Endothelial cell of umbilical vein (primary cell): ENCODE data around the gene VPS36. TPM values are rescaled to one million over a fixed set of nuclear protein-coding genes. Genes with fewer than 3 reads are reported as not detected.

ENCODE experiments used
- BruUV-seq: library from RNA; stranded (reverse); fragments of 400-500 nt; replicated peaks from 2 replicates; lab custom pipeline; 2021; lab: Mats Ljungman, UMichigan
- CTCF ChIA-PET: fragments of 300-600, 350-600 bp; sonication (Branson Sonifier 250); formaldehyde crosslinking; loops from one replicate; lab custom pipeline; 2021; ENCODE audit warnings: antibody characterized with exemption, inconsistent platforms; lab: Charles Lee
- POLR2A ChIA-PET: fragments of 300-600, 350-600 bp; sonication (Branson Sonifier 250); formaldehyde crosslinking; loops from one replicate; lab custom pipeline; 2021; ENCODE audit warnings: antibody characterized with exemption, inconsistent platforms; lab: Charles Lee
- DNase-seq: peaks from one replicate; pipeline ENCODE4 v3.0.0-alpha.2; 2011; ENCODE audit warnings: low read depth, low spot score
- FAIRE-seq: peaks from 2 replicates; lab custom pipeline; 2011; peaks lifted over from hg19 to GRCh38; lab: Jason Lieb, UNC
- H2AFZ ChIP-seq: 2 replicates; pipeline ENCODE4 v1.6.0; 2012; ENCODE audit warnings: low read depth, low read length, control low read depth, inconsistent platforms
- H3K27ac ChIP-seq: 2 replicates; pipeline ENCODE4 v1.5.1; 2011; ENCODE audit warnings: low read depth, mild to moderate bottlenecking, control low read depth, low read length, moderate library complexity; ENCODE audit not compliant: insufficient read depth
- H3K27me3 ChIP-seq, 2 experiments: 2 replicates each; pipeline versions ENCODE4 v1.6.0 to v1.6.1; 2011; ENCODE audit warnings: low read length in 2 of 2, mixed read lengths in 1 of 2; ENCODE audit not compliant: control insufficient read depth in 2 of 2, insufficient read depth in 2 of 2
- H3K36me3 ChIP-seq, 2 experiments: 2 replicates in 1 of 2; 3 replicates in 1 of 2; pipeline ENCODE4 v1.5.1; 2011; ENCODE audit warnings: low read length in 2 of 2, mild to moderate bottlenecking in 1 of 2, moderate library complexity in 1 of 2; ENCODE audit not compliant: control insufficient read depth in 2 of 2, insufficient read depth in 2 of 2; ENCODE audit errors: extremely low read depth in 1 of 2
- H3K4me1 ChIP-seq: 3 replicates; pipeline ENCODE4 v1.5.1; 2011; ENCODE audit warnings: mild to moderate bottlenecking, low read length; ENCODE audit not compliant: control insufficient read depth, insufficient read depth; ENCODE audit errors: extremely low read depth
- H3K4me2 ChIP-seq: 2 replicates; pipeline ENCODE4 v1.6.1; 2011; ENCODE audit warnings: low read length, control low read depth, mixed read lengths; ENCODE audit not compliant: insufficient read depth
- H3K4me3 ChIP-seq, 3 experiments: fragments of 200-600 bp in 1 of 3; sonication (generic), shearing (Covaris generic) in 1 of 3; replicated peaks in 1 of 3; 2 replicates each; pipeline ENCODE4 v1.5.1; 2011 to 2016; ENCODE audit warnings: control low read depth in 3 of 3, low read length in 3 of 3, mild to moderate bottlenecking in 2 of 3, inconsistent platforms in 1 of 3, low read depth in 1 of 3, moderate library complexity in 1 of 3; ENCODE audit not compliant: insufficient read depth in 1 of 3
- H3K79me2 ChIP-seq: 2 replicates; pipeline ENCODE4 v1.6.0; 2012; ENCODE audit warnings: low read length, inconsistent platforms; ENCODE audit not compliant: control insufficient read depth, insufficient read depth
- H3K9ac ChIP-seq: replicated peaks from 2 replicates; pipeline ENCODE3; 2011; ENCODE audit warnings: low read length, control low read depth; ENCODE audit not compliant: insufficient read depth; ENCODE audit errors: extremely low read depth
- H3K9me1 ChIP-seq: replicated peaks from 3 replicates; pipeline ENCODE4 v1.6.0; 2011; ENCODE audit warnings: mild to moderate bottlenecking, low read length; ENCODE audit not compliant: control insufficient read depth, insufficient read depth; ENCODE audit errors: extremely low read depth
- H3K9me3 ChIP-seq: replicated peaks from 2 replicates; pipeline ENCODE4 v1.5.1; 2012; ENCODE audit warnings: low read length, inconsistent platforms; ENCODE audit not compliant: control insufficient read depth, insufficient read depth
- H4K20me1 ChIP-seq: replicated peaks from 2 replicates; pipeline ENCODE3; 2011; ENCODE audit warnings: mild to moderate bottlenecking, low read length; ENCODE audit not compliant: control insufficient read depth, insufficient read depth; ENCODE audit errors: extremely low read depth
- EZH2 ChIP-seq: IDR thresholded peaks from 2 replicates; pipeline ENCODE4 v1.6.1; 2012; ENCODE audit warnings: borderline replicate concordance, low read depth, mild to moderate bottlenecking, moderate library complexity, low read length, inconsistent platforms; ENCODE audit not compliant: severe bottlenecking
- FOS ChIP-seq: IDR thresholded peaks from 2 replicates; pipeline ENCODE4 v1.6.1; 2011; ENCODE audit warnings: mild to moderate bottlenecking, low read length, moderate library complexity, borderline replicate concordance; ENCODE audit not compliant: insufficient read depth
- GATA2 ChIP-seq: IDR thresholded peaks from 2 replicates; pipeline ENCODE4 v1.7.0; 2011; ENCODE audit warnings: low read depth, mild to moderate bottlenecking, moderate library complexity, mixed read lengths, low read length; ENCODE audit not compliant: insufficient read length, insufficient read depth
- JUN ChIP-seq: IDR thresholded peaks from 2 replicates; pipeline ENCODE4 v1.6.1; 2011; ENCODE audit warnings: borderline replicate concordance, low read depth; ENCODE audit not compliant: insufficient read length, insufficient read depth
- MYC ChIP-seq: IDR thresholded peaks from one replicate; pipeline ENCODE4 v1.6.1; 2011; ENCODE audit warnings: mild to moderate bottlenecking, low read depth, low read length
- POLR2A ChIP-seq: IDR thresholded peaks from 2 replicates; pipeline ENCODE4 v1.6.1; 2012; ENCODE audit warnings: low read depth, mild to moderate bottlenecking, control low read depth, low read length
- POLR2AphosphoS5 ChIP-seq: IDR thresholded peaks from 2 replicates; pipeline ENCODE4 v1.6.1; 2012; ENCODE audit warnings: low read depth, mild to moderate bottlenecking, control low read depth, low read length, moderate library complexity; ENCODE audit not compliant: insufficient read depth
- dilution Hi-C: fragments of 300-500 bp; cut with MboI; formaldehyde crosslinking; loops from one replicate; pipeline ENCODE4 v1.15.0; 2019; ENCODE audit warnings: low sequenced_read_pairs; ENCODE audit not compliant: extremely low pct_ligation_motif_present
- intact Hi-C: fragments of 100-400 bp; cut with micrococcal nuclease; formaldehyde crosslinking; loops from one replicate; pipeline ENCODE4 v1.10.0; 2022
- polyA plus RNA-seq, 4 experiments: library from polyadenylated mRNA; depleted of rRNA in 3 of 4; stranded (reverse) in 3 of 4; unstranded in 1 of 4; fragments of >200 nt; gene quantifications; 2 replicates each; pipeline versions ENCODE4 v1.2.1 to v1.2.3, GENCODE V29; 2011 to 2012; ENCODE audit warnings: missing spikeins in 1 of 4
- total RNA-seq: library from RNA; stranded (reverse); gene quantifications from 2 replicates; pipeline ENCODE4 v1.2.3, GENCODE V29; 2021
- TF ChIP-seq, protein P1 (sequence below), 2 donors: IDR thresholded peaks; 1 replicate in 1 of 2; 2 replicates in 1 of 2; pipeline ENCODE4 v1.5.1; 2011; ENCODE audit warnings: low read length in 2 of 2, mild to moderate bottlenecking in 2 of 2, moderate library complexity in 2 of 2, control low read depth in 1 of 2, inconsistent platforms in 1 of 2, low read depth in 1 of 2; ENCODE audit not compliant: insufficient read depth in 1 of 2; ENCODE audit errors: extremely low read depth in 1 of 2
- TF ChIP-seq, protein P2 (sequence below): IDR thresholded peaks from 2 replicates; pipeline ENCODE4 v1.6.1; 2011; ENCODE audit not compliant: insufficient read depth, insufficient read length

The VPS36 gene
- total and polyA plus RNA-seq, 2 donors (not counting 3 experiments of a cell fraction or from before 2014, with no cell fraction given) = 14.3 to 32.3 TPM

GRCh38 chr13:52394586-52394985 is 55.8 kb downstream of the VPS36 start:
- no peak for TF ChIP-seq EZH2
- TF ChIP-seq, protein P1, sequence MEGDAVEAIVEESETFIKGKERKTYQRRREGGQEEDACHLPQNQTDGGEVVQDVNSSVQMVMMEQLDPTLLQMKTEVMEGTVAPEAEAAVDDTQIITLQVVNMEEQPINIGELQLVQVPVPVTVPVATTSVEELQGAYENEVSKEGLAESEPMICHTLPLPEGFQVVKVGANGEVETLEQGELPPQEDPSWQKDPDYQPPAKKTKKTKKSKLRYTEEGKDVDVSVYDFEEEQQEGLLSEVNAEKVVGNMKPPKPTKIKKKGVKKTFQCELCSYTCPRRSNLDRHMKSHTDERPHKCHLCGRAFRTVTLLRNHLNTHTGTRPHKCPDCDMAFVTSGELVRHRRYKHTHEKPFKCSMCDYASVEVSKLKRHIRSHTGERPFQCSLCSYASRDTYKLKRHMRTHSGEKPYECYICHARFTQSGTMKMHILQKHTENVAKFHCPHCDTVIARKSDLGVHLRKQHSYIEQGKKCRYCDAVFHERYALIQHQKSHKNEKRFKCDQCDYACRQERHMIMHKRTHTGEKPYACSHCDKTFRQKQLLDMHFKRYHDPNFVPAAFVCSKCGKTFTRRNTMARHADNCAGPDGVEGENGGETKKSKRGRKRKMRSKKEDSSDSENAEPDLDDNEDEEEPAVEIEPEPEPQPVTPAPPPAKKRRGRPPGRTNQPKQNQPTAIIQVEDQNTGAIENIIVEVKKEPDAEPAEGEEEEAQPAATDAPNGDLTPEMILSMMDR (IDR thresholded peaks at IDR 0.05; ENCODE audit: extremely low read depth in 1 of 2, insufficient read depth in 1 of 2, low read depth in 1 of 2, low read length in 2 of 2) = no peak
- TF ChIP-seq JUN = no peak
- TF ChIP-seq, protein P2, sequence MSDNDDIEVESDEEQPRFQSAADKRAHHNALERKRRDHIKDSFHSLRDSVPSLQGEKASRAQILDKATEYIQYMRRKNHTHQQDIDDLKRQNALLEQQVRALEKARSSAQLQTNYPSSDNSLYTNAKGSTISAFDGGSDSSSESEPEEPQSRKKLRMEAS = no peak
- no peak for TF ChIP-seq GATA2
- TF ChIP-seq FOS = no peak
- TF ChIP-seq MYC = no peak
- no peak for TF ChIP-seq POLR2AphosphoS5
- no peak for TF ChIP-seq POLR2A
- H3K4me3 ChIP-seq = no peak overlapping the region
- FAIRE-seq = no peak
- no peak overlapping the region for H3K27ac ChIP-seq
- H3K4me1 ChIP-seq = peaks cover 8% of the 10 kb centered on the region
- no peak overlapping the region for H3K9ac ChIP-seq
- H3K79me2 ChIP-seq = peaks cover 10% of the 10 kb centered on the region
- peaks cover 7 to 16% of the 10 kb centered on the region in 2 experiments for H3K36me3 ChIP-seq
- H3K27me3 ChIP-seq = no peaks in the 10 kb centered on the region
- DNase-seq = no peak
- intact Hi-C loops = no loop called here
- no peak overlapping the region for H3K4me2 ChIP-seq
- dilution Hi-C loops = no loop called here
- CTCF ChIA-PET = interaction anchor here (0.8 to 1.9 kb wide), 3 partner anchors 10 to 56 kb away, joined by 4 to 13 read pairs (median 5); partner anchors contain the start of gene VPS36
- peaks cover 3% of the 10 kb centered on the region for H4K20me1 ChIP-seq
- H3K9me3 ChIP-seq = no peaks in the 10 kb centered on the region
- no peak overlapping the region for H2AFZ ChIP-seq
- POLR2A ChIA-PET = no interaction called here
- H3K9me1 ChIP-seq = no peaks in the 10 kb centered on the region
- no TSS peak for BruUV-seq
